GM18498 (cell line): ENCODE data around the gene ELOVL6.
A peak's percentile ranks its signal among the peaks of the same experiment; 100 is the strongest.
"Not testable (repeated sequence)": the region's sequence is repeated elsewhere in the genome, so short reads cannot be mapped to it uniquely, and the experiment has no call there.

Experiments used
- ATAC-seq: cut with Tn5 transposase; IDR thresholded peaks from one replicate; pipeline ENCODE4 v1.9.1; 2021; ENCODE audit warnings: mild to moderate bottlenecking, moderate library complexity; ENCODE audit not compliant: unreplicated experiment

Gene ELOVL6

DNA sequence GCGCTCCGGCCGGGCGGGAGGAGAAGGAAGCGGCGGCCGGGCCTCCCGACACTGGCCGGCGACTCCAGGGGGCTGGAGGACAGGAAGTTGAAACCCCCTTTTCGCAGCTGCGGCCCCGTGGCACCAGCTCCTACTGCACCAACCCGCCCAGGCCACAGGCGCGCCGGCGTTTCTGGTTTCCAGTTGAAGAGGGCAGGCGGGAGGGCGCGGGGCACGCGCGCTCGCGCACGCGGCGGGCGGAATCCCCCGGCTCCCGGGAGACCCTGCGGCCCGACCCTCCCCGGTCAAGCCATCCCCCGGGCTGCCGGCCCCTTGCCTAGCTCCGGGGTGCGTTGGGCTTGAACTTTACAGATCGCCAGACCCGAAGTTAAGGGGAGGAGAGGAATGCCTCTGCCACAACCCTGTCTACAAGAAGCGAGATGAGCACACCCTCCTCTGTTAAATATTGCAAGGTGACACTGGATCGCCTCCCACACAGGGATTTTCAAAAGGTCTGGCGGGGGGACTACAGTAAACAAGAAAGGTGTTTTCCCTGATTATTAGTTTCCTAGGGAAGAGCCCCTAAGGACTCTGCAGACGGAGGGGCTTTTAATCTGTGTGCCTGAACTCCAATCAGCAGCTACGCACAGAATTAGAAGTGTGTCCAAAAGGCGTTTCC, 1.4 kb downstream of the ELOVL6 start:
- peak; percentile 39 for ATAC-seq

DNA sequence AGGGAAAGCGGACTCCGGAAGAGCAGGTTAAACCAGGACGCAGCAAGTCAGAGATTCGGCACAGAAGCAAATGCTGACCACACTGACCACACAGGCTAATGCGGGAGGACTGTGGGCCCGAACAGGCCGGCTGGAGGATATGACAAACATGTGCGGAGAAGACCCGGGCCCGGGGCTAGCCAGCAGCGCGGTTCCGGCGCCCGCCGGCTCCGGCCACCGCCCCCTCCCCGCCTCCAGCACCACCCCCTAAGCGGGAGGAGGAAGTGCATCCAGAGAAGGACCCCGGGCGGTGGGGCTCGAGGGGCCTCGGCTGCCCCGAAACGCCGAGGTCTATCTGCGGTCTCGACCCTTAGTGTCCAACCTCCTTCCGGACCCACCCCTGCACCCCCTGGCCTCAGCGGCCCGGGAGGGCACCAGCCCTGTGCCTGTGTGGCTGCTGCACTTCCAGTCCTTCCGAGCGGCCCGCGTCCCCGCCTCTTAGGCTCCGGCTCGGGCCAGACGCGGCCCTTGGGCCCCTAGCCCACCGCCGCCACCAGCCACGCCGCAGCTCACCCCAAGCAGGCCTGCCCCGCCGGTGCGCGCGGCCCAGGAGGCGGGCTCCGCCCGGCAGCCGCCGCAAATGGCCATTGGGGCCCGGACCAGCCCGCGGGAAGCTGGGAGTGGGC, 2.1 kb downstream of the ELOVL6 start:
- peak; percentile 41 for ATAC-seq

DNA sequence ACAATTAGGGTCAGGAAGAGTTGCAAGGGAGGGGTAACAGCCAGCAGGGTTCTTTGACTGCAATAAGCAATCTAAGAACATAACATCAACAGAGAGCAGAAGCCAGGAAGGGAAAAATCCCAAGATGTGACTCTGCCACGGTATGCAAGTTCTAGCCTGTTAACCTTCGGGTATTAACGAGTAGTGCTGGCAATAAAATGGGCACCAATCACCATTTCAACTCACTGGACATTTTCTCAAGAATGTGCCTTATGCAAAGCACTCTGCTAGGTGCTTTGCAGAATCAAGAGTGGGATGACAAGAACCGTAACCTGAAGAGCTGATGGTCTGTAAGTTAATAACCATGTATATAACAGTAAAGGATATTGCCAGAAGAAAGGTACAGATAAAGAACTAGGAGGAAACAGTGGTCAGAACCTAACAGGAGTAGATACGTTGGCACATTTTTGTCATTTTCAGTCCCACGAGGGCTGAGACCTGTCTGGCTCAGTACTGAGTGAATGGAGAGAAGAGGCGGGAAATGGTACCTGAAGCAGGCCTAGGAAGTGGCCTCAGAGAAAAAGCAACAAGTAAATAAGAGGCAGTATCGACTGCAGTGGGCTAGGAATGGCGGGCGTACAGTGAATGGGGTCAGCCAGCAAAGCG, 2.7 kb downstream of the ELOVL6 start:
- ATAC-seq = peak; percentile 1

DNA sequence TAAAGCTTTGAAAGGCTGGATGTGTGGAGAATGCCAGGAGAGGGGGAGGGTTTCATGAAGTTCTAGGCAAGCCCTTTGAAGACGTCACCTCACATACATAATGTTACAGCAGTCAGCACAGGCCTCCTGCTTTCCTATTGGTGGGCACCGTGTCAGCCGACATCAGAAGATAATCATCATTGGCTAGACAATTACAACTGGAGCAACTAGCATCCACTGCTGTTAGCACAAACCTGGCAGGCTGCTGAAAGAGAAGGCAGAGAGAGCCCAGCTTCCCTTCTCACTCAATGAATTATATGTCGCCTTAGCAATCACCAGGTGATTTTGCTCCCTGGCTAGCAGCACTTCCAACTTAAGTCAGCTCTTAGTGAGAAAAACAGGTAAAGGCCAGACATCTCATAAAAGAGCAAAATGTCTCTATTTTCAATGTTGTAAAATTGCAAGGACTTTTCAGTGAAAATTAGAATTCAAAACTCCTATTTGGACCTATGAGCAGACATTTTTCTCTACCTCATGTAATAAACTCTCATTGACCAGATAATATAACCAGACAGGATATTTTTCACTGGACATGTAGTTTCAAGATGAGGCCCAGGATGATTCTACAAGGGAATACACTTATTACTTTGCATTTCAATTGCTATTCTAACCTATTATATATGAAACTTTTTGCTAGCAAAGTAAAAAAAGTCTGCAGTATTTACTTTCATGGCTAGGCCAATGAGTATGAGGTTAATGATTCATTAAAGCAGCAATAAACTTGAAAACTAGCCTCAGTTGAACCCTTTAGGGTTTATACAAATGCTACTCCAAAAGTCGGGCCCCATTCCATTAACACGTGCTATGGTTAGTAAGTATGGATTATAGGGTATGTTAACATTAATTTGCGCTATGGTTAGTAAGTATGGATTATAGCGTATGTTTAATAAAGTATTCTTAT, 4.3 kb downstream of the ELOVL6 start:
- peak; percentile 76 for ATAC-seq

DNA sequence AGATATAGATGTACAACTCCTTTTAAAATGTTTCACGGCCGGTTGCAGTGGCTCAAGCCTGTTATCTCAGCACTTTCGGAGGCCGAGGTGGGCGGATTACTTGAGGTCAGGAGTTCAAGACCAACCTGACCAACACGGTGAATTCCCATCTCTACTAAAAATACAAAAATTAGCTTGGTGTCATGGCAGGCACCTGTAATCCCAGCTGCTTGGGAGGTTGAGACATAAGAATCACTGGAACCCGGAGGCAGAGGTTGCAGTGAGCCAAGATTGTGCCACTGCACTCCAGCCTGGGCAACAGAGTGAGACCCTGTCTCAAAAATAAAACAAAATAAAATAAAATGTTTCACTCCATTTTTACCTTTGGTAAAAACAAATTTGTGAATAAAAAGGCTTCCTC, 5.1 kb downstream of the ELOVL6 start:
- not testable (repeated sequence) for ATAC-seq

DNA sequence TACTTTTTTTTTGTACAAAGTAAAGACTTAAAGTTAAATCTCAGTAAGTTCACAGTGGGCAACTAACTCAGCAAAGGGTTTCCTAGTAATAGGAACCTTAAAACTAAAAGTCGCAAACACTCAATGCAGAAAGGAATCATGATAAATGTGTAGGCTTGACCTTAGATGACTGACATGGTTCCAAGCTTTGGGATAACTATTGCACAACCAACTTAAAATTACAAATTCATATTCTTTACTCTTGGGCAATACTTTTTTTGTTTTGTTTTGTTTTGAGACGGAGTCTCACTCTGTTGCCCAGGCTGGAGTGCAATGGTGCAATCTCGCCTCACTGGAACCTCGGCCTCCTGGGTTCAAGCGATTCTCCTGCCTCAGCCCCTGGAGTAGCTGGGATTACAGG, 8.2 kb downstream of the ELOVL6 start:
- no peak for ATAC-seq

DNA sequence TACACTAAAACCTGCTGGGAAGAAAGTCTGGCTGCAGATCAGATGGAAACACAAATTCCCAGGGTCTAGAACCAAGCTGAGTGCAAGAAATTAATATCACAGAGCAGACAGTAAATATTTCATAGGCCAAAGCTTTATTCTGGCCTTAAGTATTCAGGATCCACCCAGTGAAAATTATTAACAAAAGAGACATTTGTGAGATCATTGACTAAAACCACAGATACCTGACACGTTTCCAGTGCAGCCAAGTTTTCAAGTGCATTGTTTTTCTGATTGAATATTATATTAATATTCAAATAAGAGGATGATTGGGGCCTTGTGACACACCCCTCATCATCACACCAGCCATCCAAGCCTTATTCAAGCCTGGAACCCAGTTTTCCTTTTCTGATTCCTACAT, 10.3 kb downstream of the ELOVL6 start:
- ATAC-seq = no peak

DNA sequence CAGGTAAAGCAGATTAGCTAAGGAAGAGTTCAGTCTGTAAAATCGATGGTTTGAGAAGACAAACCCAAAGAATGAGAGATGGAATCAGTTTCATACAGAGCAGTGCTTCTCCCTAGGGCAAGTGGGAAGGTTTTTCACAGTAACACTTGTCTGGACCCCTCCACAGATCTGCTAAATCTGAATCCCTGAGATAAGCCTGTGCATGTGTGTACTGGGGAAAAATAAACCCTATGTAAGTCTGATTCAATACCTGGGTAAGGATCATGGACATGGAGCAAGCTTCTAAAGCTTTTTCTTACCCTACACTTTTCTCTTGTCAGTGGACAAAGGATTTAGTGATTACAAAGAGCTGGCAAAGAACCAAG, 13.6 kb downstream of the ELOVL6 start:
- no peak for ATAC-seq

DNA sequence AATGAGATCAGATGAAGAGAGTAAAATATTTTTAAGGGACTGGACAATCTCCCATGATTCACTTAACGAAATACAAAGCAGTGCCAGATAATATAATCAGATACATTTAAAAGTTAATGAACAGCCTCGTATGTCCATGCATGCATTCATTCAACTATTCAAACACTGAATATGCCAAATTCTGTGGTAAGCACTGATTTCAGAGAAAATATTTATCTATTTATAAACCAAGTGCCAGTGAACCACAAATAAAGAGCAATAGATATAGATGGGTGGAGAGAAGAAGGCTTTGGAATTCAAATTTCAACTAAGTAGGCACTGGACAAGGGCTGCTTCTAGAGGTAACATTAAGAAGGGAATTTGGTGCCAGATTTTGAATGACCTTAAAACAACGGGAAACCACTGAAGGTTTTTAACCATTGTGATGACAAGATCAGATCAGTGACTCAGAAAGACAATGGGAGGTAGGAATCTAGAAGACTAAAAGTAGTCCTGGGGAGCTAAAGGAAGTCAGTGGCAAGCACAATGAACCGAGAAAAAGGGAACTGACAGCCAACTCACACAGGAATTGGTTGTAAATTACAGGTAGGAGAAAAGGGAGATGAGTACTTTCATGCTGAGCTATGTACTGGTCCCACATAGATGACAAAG, 14.2 kb downstream of the ELOVL6 start:
- ATAC-seq = no peak

DNA sequence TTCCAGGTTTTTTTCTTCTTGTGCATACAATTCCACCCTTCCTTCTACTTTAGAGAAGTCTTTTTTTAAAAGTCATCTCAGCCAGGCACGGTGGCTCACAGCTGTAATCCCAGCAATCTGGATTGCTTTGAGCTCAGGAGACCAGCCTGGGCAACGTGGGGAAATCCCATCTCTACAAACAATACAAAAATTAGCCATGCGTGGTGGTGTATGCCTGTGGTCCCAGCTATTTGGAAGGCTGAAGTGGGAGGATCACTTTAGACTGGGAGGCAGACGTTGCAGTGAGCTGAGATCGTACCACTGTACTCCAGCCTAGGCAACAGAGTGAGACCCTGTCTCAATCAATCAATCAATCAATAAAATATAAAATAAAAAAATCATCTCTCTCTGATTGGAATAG, 14.8 kb downstream of the ELOVL6 start:
- no peak for ATAC-seq

DNA sequence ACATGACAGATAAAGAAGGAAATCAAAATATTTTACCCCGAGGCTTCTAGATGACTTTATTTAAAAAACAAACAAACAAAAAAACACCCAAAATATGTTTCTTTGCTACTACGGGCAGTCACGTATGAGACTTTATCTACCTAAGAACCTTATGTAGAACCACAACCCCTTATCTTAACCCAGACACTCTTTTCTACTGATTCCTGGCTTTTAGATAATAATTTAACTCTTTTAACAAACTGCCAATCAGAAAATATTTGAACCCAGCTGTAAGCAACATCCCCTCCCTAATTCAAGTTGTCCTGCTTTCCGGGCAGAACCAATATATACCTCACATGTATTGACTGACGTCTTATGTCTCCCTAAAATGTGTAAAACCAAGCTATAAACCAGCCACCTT, 15.4 kb downstream of the ELOVL6 start:
- ATAC-seq = no peak

DNA sequence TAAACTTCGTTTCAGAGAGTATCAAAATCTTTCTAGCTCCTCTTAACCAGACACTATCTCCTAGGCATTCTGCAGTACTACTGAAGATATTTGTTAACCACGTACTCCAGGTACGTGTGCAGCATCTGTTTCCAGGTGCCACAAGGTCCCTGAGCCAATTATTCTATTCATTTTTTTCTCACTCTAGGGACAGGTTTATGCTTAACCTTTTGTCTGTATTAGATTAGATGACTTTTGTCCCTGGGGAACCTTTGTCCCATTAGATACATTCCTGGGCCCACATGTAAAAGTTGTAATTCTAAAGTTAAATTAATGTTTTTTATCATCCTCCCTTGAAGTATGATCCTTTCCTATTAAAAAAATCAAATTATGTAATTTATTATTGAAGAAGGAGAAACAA, 16.5 kb downstream of the ELOVL6 start:
- no peak for ATAC-seq

DNA sequence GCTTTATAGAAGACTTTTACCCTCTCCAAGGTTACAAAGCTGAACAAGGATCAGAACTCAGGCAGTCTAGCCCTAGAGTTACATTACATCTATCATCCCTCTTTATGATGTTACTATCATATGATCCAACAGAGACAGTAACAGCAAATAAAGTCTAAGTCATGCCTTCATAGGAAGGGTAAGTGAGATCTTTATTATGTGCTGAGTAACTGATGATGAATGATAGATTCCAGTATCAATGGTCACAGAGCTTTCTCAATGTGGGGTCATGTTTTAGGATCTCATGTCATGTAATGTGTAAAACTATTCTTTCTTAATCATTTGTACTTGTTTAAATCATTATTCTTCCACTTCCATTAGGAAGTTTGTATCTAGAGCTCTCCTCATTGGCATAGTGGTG, 22.8 kb downstream of the ELOVL6 start:
- no peak for ATAC-seq

DNA sequence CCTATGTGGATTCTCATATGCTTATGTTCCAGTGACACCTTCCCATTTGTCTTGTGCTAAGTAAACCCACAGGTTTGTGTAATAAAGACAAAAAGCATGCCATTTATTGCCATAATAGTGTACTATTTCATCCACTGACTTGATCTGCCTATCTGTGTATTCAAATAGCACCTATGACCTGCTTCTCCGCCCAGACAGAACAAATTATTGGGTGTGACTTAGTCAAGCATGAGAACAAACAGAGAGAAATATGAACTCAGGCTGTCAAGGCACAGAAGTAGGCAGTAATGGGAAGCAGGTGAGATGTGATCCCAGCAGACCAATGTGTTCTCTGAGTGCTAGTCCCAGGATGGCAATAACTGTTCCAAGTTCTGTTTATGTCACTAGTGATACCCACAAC, 25.4 kb downstream of the ELOVL6 start:
- no peak for ATAC-seq

DNA sequence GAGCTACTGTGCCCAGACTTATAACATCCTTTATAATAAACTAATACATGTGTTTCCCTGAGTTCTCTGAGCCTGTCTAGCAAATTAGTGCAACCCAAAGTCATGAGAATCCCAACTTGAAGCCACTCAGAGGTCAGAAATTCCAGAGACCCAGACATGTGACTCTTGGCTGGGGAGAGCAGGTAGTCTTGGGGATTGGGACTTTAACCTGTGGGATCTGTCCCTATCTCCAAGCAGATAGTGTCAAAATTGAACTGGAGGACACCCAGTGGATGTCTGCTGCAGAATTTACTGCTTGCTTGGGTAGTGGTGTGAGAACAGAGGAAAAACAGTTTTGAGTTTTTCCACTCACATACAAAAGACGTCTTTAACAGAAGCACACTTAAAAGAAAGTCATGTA, 26.4 kb downstream of the ELOVL6 start:
- ATAC-seq = no peak

DNA sequence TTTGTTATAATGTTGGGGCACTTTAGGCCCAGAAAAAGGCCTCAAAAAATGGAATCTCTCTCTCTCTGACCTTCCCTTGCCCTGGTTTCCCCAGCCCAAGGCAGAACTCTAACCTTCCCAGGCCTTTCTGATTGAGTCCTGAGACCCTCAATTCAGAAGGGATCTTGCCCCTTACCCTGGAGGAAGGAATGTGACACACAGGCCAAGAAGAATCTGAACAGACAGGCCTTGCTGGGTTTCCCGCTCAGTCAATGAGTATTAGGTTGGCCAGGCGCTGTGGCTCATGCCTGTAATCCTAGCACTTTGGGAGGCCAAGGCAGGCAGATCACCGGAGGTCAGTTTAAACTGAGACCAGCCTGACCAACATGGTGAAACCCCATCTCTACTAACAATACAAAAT, 27.6 kb downstream of the ELOVL6 start:
- ATAC-seq = no peak

DNA sequence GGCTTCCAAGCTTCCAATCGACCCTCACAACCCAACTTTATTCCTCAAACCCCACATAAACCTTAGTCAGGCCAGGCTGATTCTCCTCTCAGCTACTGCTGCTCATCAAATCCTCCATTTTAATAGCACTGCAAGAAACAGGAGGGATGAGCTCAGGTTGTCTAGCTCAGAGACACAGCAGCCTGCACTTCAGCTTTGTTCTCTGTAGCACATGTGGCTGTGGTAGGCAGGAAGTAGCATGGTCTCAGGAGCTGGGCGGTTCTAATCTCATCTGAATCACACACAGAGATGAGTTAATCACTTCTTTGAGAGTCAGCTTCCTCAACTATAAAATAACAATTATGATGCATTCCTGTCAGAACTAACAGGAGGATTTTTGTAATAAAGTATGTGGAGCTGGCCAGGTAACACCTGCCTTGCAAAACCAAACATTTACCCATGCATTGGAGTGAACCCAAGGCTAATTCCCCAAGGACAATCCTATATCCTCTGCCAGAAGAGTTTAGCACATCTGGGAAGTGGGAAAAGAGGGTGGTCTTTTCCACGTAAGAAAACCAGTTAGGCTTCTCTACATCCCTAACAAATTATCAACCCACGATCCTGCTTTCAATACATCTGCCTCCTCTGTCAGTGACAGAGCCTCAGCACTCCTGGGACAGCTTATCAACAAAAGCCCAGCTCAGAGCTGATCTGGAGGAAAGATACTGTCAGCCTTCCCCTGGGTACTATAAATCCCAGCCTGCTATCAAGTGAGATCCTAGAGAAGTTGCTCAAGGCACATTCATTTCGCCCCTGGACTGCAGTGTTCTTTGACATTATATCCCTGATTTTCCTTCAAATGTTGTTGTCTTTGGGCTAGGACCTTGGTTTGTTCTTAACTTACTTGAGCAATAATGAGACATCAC, 32.8 kb downstream of the ELOVL6 start:
- ATAC-seq = peak; percentile 68

DNA sequence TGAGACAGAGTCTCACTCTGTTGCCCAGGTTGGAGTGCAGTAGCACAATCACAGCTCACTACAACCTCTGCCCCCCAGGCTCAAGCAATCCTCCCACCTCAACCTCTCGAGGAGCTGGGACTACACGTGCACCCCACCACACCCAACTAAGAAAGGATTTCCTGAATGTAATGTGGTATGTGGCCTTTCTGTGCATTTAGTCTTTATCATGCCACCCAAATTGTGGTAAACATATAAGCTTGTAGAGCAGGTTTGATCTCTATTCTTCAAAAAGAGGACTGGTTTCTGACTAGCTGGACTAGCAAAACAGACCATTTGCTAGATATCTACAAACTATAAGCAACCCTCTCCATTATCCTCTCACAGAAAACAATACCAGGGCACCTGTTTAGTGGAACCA, 33.6 kb downstream of the ELOVL6 start:
- no peak for ATAC-seq

DNA sequence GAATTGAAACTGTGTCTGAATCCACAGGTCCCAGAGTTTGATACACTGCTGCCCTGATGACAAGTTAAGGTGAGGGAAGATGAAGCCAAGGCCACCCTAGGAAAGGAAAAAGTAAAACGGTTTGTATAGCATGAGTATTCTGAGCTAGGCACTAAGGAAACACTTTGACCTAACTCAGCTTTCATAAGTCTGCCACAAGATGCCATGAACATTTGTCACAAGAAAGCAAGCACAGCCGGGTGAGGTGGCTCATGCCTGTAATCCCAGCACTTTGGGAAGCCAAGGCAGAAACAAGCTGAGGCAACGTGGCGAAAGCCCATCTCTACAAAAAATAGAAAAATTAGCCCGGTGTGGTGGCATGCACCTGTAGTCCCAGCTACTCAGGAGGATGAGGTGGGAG, 34.2 kb downstream of the ELOVL6 start:
- ATAC-seq = no peak
